ENCODE results near the gene HOXA9.

DNA sequence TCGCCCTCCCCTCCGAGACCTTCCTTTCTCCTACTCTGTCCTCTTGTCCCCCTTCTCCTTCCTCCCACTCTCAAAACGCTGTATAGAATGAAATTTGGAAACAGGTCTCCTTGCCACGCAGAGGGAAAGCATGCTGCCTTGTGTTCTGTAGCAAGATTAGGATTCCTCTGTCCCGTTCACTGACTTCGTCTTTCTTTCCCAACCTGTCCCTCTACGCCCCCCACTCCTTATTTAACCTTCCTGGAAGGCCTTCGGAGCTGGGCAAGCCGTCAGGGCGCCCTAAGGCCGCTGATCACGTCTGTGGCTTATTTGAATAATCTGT, 1.3 kb downstream of the HOXA9 start:
- TF ChIP-seq, protein P1, sequence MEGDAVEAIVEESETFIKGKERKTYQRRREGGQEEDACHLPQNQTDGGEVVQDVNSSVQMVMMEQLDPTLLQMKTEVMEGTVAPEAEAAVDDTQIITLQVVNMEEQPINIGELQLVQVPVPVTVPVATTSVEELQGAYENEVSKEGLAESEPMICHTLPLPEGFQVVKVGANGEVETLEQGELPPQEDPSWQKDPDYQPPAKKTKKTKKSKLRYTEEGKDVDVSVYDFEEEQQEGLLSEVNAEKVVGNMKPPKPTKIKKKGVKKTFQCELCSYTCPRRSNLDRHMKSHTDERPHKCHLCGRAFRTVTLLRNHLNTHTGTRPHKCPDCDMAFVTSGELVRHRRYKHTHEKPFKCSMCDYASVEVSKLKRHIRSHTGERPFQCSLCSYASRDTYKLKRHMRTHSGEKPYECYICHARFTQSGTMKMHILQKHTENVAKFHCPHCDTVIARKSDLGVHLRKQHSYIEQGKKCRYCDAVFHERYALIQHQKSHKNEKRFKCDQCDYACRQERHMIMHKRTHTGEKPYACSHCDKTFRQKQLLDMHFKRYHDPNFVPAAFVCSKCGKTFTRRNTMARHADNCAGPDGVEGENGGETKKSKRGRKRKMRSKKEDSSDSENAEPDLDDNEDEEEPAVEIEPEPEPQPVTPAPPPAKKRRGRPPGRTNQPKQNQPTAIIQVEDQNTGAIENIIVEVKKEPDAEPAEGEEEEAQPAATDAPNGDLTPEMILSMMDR (conservative IDR thresholded peaks at IDR 0.05 in 1 of 2, IDR thresholded peaks at IDR 0.05 in 1 of 2; ENCODE audit: extremely low read depth in 1 of 2, insufficient read depth in 1 of 2, low read depth in 1 of 2, low read length in 2 of 2) = no peak
- TF ChIP-seq EZH2 (IDR thresholded peaks at IDR 0.05; ENCODE audit: borderline replicate concordance, low read length) = no peak

Measured in mammary epithelial cell (primary cell).